Measurements from ENCODE around the gene TUBB8.

GRCh38 chr10:48996-49395 is at the start of gene TUBB8:
- TF ChIP-seq CTCF (conservative IDR thresholded peaks at IDR 0.05; ENCODE audit: low read length) (no peak), EZH2phosphoT487 (IDR thresholded peaks at IDR 0.05; ENCODE audit: borderline replicate concordance) (no peak)
